AG08396 (cell line): ENCODE measurements around the gene CYP2J2.
A peak's percentile ranks its signal among the peaks of the same experiment; 100 is the strongest.
"Not testable (repeated sequence)": the region's sequence is repeated elsewhere in the genome, so short reads cannot be mapped to it uniquely, and the experiment has no call there.

ENCODE experiments used
- DNase-seq: peaks from one replicate; pipeline ENCODE4 v3.0.0; 2012; ENCODE audit warnings: low spot score, mixed read lengths

CYP2J2 gene

GRCh38 chr1:59919746-59920145 lies 6.8 kb downstream of the CYP2J2 start:
- DNase-seq: no peak

GRCh38 chr1:59917785-59918180 lies 8.8 kb downstream of the CYP2J2 start:
- no peak for DNase-seq

- no peak for DNase-seq
Measured at GRCh38 chr1:59917026-59917784, 9.4 kb downstream of the CYP2J2 start.

GRCh38 chr1:59915516-59915915 lies 11.1 kb downstream of the CYP2J2 start:
- DNase-seq: no peak

GRCh38 chr1:59914791-59915286 lies 11.7 kb downstream of the CYP2J2 start:
- not testable (repeated sequence) for DNase-seq

GRCh38 chr1:59908682-59909081 lies 17.9 kb downstream of the CYP2J2 start:
- no peak for DNase-seq

- no peak for DNase-seq
Measured at GRCh38 chr1:59908084-59908483, 18.5 kb downstream of the CYP2J2 start.

GRCh38 chr1:59906931-59907330 lies 19.6 kb downstream of the CYP2J2 start:
- no peak for DNase-seq

GRCh38 chr1:59903141-59903754 lies 23.3 kb downstream of the CYP2J2 start:
- peak; percentile 25 for DNase-seq

GRCh38 chr1:59901770-59902388 lies 24.7 kb downstream of the CYP2J2 start:
- no peak for DNase-seq

GRCh38 chr1:59900640-59901039 lies 25.9 kb downstream of the CYP2J2 start:
- DNase-seq: no peak

- no peak for DNase-seq
Measured at GRCh38 chr1:59898927-59899326, 27.6 kb downstream of the CYP2J2 start.

- DNase-seq: no peak
Measured at GRCh38 chr1:59897165-59897564, 29.4 kb downstream of the CYP2J2 start.

GRCh38 chr1:59892841-59893811 lies 33.4 kb downstream of the CYP2J2 start:
- DNase-seq: no peak

- no peak for DNase-seq
Measured at GRCh38 chr1:59885160-59885832, 41.3 kb downstream of the CYP2J2 start.

- DNase-seq: no peak
Measured at GRCh38 chr1:59880735-59881134, 45.8 kb downstream of the CYP2J2 start.

GRCh38 chr1:59879996-59880505 lies 46.5 kb downstream of the CYP2J2 start:
- DNase-seq: no peak

- DNase-seq: peak; percentile 56
Measured at GRCh38 chr1:59879574-59879973, 47.0 kb downstream of the CYP2J2 start.

GRCh38 chr1:59878370-59878769 lies 48.2 kb downstream of the CYP2J2 start:
- no peak for DNase-seq

GRCh38 chr1:59877108-59877682 lies 49.4 kb downstream of the CYP2J2 start:
- DNase-seq: no peak

GRCh38 chr1:59871746-59872145 lies 54.8 kb downstream of the CYP2J2 start:
- DNase-seq: no peak
